HS-27A (cell line): ENCODE results near the gene IGF2BP2.
"Not testable (repeated sequence)": the region's sequence is repeated elsewhere in the genome, so short reads cannot be mapped to it uniquely, and the experiment has no call there.

Source experiments
- DNase-seq: peaks from one replicate; pipeline ENCODE4 v3.0.0-alpha.2; 2012; ENCODE audit warnings: low read depth, missing footprints

The IGF2BP2 gene

GRCh38 chr3:185797993-185798830 lies 26.6 kb downstream of the IGF2BP2 start:
- DNase-seq = no peak

GRCh38 chr3:185797108-185797881 lies 27.5 kb downstream of the IGF2BP2 start:
- no peak for DNase-seq

- DNase-seq = no peak
Measured at GRCh38 chr3:185796431-185797107, 28.3 kb downstream of the IGF2BP2 start.

GRCh38 chr3:185793381-185793780 lies 31.5 kb downstream of the IGF2BP2 start:
- no peak for DNase-seq

GRCh38 chr3:185792955-185793354 lies 31.9 kb downstream of the IGF2BP2 start:
- no peak for DNase-seq

- no peak for DNase-seq
Measured at GRCh38 chr3:185789891-185790830, 34.7 kb downstream of the IGF2BP2 start.

GRCh38 chr3:185789134-185789533 lies 35.7 kb downstream of the IGF2BP2 start:
- no peak for DNase-seq

GRCh38 chr3:185788292-185788691 lies 36.5 kb downstream of the IGF2BP2 start:
- no peak for DNase-seq

GRCh38 chr3:185786956-185787877 lies 37.6 kb downstream of the IGF2BP2 start:
- DNase-seq = no peak

GRCh38 chr3:185786258-185786657 lies 38.6 kb downstream of the IGF2BP2 start:
- not testable (repeated sequence) for DNase-seq

GRCh38 chr3:185784317-185784716 lies 40.5 kb downstream of the IGF2BP2 start:
- DNase-seq = no peak

GRCh38 chr3:185781759-185782158 lies 43.1 kb downstream of the IGF2BP2 start:
- peak; percentile 31 for DNase-seq

- no peak for DNase-seq
Measured at GRCh38 chr3:185779461-185779860, 45.4 kb downstream of the IGF2BP2 start.

- DNase-seq = no peak
Measured at GRCh38 chr3:185778821-185779220, 46.0 kb downstream of the IGF2BP2 start.

- DNase-seq = no peak
Measured at GRCh38 chr3:185778094-185778493, 46.7 kb downstream of the IGF2BP2 start.

GRCh38 chr3:185770109-185770508 lies 54.7 kb downstream of the IGF2BP2 start:
- DNase-seq = no peak

GRCh38 chr3:185768578-185768982 lies 56.3 kb downstream of the IGF2BP2 start:
- peak; percentile 61 for DNase-seq

GRCh38 chr3:185767002-185767688 lies 57.7 kb downstream of the IGF2BP2 start:
- no peak for DNase-seq

GRCh38 chr3:185766329-185767001 lies 58.4 kb downstream of the IGF2BP2 start:
- DNase-seq = no peak
